ENCODE results near the gene NRG2.

NRG2 gene

DNA sequence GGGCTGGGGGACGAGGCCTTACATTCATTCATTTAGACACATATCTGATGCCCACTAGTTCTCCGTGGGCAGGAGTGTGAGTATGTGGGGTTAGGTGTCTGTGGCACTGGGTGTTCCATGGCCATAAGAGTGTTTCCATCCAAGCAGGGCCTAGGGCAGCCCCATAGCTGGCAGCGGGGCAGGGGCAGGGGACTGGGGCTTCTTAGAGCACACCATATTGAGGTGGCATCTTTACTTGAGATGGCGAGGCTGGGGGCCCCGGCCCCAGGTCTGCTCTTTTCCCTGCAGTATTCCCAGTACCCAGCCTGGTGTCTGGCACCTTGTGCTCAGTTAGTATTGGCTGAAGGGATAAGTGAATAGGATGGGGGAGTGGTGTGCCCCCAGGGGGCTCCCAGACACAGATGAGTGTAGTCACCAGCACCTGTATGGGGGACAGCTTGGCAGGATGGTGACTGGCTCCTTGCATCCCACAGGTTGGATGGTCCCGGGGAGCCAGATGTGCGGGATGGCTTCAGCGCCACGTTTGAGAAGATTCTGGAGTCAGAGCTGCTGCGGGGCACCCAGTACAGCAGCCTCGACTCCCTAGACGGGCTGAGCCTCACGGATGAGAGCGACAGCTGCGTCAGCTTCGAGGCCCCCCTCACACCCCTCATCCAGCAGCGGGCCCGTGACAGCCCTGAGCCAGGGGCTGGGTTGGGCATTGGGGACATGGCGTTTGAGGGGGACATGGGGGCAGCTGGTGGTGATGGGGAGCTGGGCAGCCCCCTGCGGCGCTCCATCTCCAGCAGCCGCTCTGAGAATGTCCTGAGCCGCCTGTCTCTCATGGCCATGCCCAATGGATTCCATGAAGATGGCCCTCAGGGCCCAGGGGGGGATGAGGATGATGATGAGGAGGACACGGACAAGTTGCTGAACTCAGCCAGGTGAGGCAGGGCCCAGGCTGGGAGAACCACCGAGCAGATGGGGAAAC lies 230.0 kb downstream of the NRG2 start:
- no peak for DNase-seq (ENCODE audit: low spot score)

DNA sequence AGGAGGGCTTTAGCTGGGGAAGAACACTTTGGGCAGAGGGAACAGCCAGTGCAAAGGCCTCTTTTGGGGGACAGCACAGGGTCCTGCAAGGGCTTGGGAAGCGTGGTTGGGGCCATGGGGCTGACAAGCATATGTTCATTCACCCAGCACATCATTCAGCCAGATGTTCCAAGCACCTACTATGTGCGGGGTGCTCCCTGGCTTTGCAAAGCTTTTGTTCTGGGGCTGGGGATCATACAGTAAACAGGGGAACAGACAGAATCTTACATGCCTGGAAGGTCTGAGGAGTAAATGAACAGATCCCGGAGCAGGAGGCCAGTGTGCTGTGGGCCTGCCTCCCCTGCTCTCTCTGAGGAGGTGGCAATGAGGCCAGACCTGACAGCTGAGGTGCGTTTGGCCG lies 230.8 kb downstream of the NRG2 start:
- no peak for DNase-seq (ENCODE audit: low spot score)

DNA sequence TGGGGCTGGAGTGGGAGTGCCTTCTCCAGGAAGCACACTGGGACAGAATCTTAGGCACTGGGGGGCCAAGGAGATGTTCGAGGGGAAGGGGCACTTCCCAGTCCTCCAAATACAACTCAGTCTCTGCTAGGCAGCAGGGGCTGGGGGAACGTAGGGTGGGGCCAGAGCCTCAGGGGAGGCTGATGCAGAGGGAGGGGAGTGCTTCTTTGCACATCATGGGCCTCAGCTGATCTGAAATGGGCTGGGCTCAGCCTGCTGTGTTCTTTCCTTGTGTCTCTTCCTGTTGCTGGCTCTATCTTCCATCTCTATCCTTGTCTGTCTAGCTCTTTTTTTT lies 231.9 kb downstream of the NRG2 start:
- no peak for DNase-seq (ENCODE audit: low spot score)

DNA sequence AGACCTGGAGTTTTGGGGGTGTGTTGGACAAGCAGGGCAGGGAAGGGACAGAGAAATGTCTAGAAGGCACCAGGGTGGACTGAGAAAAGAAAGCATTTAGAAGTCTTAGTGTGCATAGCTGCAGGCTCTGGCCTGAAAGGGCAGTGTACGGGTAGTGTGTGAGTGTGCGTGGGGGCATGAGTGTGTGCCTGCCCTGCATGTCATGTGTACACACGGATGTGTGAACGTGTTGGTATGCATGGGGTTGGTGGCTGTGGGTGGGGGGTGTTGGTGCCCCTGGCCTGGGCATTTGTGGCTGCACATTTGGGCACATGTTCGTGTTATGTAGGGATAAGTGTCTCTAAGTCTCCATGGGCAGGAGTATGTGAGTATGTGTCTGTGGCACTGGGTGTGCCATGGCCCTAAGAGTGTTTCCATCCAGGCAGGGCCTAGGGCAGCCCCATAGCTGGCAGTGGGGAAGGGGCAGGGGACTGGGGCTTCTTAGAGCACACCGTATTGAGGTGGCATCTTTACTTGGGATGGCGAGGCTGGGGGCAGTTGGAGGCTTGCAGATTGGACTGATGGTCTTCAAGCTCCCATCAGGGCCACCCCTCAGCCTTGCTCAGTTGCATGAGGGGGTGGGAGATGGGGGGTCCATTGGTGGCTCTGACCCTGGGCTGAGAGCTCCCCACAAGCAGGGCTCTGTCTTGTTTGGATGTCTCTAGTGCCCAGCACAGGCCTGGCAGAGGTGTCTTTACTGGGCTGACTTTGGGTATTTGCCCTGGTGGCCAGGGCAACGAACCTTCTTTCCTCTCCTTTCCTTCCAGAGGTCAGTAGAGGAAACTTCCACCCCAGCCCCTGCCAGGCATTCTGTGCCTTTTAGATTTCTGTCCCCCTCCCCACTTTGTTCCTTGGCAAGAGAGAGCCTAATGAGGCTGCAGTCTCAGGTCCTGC lies 232.5 kb downstream of the NRG2 start:
- DNase-seq (ENCODE audit: low spot score) = no peak

DNA sequence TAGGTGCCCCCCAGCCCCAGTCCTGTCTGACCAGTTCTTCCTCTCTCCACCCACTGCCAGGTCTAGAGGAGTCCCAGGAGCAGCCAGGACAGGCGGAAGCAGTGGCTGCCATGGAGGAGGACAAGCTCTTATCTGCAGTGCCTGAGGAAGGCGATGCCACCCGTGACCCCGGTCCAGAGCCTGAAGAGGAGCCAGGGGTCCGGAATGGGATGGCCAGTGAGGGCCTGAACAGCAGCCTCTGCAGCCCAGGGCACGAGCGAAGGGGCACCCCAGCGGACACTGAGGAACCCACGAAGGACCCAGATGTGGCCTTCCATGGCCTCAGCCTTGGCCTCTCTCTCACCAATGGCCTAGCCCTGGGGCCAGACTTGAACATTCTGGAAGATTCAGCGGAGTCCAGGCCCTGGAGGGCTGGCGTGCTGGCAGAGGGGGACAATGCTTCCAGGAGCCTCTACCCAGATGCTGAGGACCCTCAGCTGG lies 233.7 kb downstream of the NRG2 start:
- DNase-seq (ENCODE audit: low spot score) = no peak

DNA sequence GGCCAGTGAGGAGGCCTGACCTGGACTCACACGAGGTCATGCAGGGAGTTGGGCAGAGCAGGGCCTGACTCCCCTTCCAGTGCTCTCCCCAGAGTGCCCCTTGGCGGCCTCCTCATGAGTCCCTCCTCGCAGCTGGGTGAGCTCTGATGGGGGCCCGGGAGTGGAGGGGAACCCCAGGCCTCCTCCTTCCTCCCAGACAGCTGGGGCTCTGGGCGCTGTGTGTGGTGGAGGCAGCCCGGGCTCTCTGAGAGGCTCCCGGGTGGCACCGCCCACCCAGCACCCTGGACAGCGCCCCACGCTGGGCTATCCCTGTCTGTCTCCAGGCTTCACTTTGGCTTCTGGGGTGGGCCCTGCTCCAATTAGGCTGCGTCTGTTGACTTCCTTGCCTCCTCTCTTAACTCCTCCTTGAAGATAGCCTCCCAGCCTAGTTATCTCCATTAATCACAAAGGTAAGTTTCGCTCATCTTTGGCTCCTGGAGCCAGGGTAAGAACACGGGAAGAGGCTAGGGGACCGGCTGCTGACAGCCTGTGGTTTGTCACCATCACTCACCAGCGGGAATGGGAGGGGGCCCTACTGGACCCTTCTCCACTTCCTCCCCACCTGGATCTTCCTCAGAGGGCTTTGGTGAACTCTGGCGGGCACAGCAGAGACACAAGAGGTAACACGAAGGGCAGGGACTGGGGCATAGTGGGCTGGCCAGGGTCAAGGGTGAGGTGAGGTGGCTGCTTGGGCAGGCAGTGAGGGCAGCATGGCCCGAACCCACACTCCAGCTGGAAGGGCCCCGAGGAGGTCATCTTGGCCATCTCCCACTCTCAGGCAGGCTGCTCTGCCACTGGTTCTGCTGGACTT lies 234.4 kb downstream of the NRG2 start:
- peak; percentile 57 for DNase-seq (ENCODE audit: low spot score)

DNA sequence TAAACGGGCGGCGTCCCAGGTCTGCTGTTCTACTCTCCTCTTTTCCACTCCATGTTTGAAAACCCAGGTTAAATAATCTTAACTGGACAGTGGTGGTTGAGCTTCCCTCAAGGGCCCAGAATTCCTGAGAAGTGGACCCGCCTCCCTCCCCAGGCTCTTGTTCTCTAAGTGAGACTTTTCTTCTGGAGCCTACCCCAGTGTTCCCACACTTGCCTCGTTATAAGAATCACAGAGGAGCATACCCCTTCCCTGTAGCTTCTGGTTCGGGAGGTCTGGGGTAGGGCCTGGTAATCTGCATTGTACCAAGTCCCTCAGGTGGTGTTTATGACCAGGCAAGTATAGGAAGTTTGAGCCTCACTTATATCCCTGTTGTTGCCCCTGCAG lies 235.5 kb downstream of the NRG2 start:
- DNase-seq (ENCODE audit: low spot score) = no peak

DNA sequence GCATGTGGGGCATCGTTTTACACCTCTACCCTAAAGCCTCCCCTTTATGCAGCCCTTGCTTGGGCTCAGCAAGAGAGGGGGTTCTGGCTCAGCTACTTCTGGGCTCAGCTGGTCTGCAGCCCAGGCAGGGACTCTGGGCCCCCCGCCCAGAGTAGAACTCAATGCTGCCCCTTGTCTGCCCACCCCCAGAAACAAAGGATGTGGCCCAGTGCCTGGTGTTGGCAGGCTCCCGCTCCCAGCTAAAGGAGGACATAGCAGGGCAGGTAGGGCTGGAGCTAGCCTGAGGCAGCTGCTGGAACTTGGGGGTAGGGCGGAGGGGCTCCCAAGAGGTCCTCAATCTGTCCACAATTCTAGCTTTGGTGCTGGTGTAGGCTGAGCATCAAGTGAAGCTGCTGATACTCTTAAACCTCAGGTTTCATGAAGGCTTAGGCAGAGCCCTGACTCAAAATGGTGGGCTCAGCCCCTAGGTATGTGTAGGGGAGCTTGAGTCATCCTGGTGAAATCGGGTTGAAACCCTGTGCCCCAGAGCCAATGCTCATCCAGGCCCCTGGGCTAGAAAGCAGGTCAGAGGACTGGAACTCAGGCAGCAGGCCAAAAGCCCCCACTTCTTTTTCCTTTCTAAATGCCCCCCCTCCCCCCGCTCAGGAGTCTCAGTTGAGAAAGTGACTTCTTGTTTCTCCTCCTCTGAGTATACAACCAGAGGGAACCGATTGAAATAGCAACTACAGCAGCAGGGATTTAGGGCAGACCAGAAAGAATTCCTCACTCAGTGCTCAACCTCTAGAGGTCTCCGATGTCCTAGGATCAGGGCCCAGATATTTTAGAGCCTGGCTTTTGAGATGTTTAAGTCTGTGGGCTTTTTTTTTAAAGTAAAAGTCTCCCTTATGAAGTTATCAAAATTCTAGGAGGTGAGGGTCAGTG lies 236.1 kb downstream of the NRG2 start:
- DNase-seq (ENCODE audit: low spot score) = no peak

DNA sequence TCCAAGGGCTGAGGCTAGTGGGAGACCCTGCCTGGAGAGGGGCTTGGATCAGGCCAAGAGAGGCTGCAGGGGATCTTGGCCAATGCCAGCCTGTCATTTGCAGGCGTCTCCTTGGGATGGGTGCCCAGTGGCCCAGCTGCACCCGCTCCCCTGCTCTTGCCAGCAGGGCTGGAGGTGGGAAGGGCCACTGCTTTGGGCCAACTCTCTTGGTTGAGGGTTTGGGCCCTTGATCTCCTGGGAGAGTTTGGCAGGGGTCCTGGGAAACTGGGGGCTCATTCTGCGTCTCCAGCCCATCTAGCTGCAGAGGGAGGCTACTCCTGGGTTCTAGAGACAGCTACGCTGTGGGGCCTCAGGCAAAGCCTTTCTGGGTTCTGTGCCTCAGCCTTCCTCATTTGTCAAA lies 237.0 kb downstream of the NRG2 start:
- no peak for DNase-seq (ENCODE audit: low spot score)

DNA sequence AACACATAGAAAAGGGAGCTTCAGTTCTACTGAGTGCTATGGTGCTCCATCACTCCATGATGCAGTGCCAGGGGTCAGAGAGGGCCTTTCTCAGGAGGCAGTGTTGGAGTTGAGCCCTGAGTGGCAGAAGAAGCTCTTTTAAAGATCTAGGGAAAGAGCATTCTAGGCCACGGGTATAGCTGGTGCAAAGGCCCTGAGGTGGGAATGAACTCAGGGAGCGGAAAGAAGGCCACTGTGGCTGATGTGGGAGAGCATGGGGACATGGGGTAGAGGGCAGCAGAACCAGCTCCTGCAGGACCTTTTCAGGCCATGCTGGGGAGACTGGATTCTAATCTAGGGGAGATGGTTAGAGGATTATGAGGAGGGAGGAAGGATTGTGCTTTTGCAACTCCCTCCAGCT lies 237.6 kb downstream of the NRG2 start:
- DNase-seq (ENCODE audit: low spot score) = no peak

DNA sequence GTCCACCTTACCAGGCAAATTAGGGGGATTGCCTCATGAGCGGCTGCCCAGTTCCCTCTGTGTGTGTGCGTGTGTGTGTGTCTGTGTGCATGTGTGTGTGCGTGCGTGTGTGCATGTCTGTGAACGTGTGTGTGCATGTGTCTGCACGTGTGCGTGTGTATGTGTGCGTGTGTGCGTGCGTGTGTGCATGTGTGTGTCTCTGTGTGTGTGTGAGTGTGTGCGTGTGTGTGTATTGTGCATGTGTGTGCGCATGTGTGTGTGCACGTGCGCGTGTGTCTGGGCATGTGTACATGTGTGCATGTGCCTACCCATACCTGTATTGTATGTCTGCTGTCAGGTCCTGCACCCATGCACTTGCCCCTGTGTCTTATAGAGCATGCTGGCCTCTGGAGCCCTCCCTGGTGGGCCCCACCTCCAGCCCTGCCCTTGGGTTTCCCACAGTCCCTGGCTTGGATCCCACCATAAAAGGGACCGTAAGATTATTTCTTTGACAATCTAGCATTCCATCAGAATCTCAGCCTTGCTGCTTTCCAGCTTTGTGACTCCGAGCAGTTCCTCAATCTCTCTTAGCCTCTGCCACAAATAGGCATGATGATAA lies 238.2 kb downstream of the NRG2 start:
- DNase-seq (ENCODE audit: low spot score) = no peak

DNA sequence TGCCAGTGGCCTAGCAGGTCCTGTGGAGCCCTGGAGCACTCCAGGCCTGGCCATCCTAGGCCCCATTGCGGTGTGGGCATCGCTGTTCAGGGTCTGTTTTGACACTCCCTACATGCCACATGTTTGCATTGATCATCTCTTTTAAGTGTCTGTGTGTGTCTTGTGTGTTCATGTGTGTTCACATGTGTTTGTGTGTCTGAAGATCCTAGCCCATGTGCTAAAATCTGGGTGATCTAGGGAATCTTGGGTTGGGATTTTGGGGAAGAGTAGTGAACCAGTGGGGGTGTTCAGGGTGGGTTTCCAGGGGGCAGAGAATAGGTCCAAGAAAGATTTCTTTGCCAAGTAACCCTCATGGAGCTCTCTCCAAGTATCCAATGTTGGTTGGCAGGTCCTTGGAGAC lies 239.1 kb downstream of the NRG2 start:
- no peak for DNase-seq (ENCODE audit: low spot score)

DNA sequence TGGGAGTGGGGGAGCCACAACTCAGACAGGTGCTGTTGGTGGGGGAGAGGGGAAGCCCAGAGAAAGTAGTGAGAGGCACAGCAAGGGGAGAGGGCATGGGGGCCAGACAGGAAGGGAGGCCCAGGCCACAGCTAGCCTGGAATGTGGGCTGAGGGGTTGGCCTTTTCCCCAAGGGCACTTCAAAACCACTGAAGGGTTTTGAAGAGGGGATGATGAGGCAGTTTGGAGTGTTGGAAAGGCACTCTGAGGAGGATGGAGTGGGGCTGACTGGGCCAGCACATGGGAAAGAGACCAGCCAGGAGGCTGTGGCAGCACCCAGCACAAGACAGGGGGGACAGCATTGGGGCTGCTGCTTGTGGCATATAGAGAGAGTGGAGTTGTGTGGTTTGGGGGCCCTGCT lies 243.7 kb downstream of the NRG2 start:
- no peak for DNase-seq (ENCODE audit: low spot score)

DNA sequence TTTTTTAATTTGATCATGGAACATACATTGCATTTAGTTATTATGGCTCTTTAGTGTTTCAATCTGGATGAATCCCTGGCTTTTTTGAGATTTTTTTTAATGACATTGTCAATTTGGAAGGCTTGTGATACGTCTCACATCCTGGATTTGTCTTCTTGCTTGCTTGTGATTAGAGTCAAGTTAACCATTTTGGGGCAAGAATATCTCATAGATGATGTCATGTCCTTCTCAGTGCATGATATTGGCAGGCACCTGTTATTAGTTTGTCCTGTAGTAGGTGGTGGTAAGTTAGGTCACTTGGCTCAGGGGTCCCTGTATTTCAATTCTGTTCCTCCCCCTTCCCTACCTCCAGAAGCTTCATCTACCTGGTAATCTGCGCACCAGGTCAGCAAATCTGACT lies 244.2 kb downstream of the NRG2 start:
- DNase-seq (ENCODE audit: low spot score) = no peak

DNA sequence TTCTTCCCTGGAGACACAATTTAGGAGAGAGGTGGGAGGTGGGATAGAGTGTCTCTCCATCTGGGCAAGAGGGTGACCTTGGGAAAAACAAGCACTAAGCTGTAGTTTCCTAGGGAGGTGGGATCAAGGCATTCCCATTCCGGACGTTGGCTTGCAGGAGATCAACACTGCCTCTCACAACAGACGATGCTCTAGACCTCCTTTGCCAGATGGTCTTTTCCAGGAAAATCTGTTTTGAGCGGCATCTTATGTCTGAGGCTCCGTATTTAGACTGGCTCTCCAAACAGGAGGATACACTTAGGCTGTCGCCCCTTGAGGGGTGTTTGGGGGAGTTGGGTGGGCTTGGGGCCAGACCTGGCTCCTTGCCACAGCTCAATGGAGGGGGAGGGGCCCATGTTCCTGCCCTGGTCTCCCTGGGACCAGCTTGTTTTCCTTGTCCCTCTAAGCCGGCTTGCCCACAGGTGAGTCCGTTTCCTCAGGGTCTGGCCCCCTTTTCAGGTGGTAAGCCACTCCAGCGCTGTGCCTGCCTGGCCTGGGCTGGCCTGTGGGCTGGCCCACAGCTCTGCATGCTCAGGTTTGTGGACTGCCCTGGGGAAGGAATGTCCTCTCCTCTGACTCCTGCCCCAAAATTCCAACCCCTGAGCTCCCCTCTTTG lies 245.1 kb downstream of the NRG2 start:
- DNase-seq (ENCODE audit: low spot score) = no peak

DNA sequence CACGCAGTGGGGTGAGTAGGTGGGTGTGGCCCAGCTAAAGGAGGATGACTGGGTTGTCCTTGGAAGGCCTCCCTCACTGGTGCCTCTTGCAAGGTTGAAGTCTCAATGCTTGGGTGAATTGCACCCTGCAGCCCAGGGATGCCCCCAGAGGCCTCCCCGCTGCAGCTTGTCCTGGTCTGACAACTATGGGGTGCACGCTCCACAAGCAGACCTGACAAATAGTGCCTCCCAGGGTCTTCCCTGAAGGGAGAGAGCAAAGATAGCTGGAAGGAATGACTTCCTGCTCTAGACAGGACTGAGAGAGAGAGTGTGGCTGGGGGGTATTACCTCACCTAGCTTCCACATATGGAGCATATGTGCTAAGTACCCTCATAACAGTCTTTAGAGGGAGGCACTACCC lies 245.8 kb downstream of the NRG2 start:
- no peak for DNase-seq (ENCODE audit: low spot score)
